Activated CD8-positive, alpha-beta memory T cell treated with anti-CD3 and anti-CD28 coated beads, Interleukin-2, amount 50 U/mL, for 24 hours (primary cell): ENCODE data around the gene RXRA.
"Not testable (repeated sequence)": the region's sequence is repeated elsewhere in the genome, so short reads cannot be mapped to it uniquely, and the experiment has no call there.

ENCODE experiments used
- DNase-seq: peaks from one replicate; pipeline ENCODE4 v3.0.0-alpha.2; 2020; ENCODE audit errors: extremely low read depth

Gene RXRA

DNA sequence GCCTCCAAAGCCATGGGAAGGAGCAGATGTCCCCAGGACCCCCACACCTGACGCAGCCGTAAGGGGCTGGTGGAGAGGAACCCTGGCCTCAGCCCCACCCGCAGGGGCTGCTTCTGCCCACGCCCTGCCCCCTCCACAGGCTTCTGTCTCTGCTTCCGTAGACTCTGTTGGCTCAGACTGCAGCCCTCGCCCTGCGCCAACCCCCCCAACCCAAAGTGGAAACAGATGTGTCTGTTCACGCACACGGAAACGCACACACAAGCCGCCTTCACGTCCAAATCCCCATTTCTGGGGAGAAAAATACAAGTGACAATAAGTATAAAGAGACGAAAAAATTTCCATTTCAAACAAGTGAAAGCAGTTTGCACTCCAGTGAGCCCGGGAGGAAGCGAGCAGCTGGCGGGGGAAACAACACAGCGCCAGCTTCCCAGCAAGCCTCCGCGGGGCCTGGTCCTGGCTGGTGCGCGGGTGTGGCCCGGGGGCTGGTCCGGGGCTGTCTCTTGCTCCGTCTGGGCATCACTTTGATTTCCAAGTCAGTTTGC lies 32.6 kb upstream of the RXRA start:
- no peak for DNase-seq

DNA sequence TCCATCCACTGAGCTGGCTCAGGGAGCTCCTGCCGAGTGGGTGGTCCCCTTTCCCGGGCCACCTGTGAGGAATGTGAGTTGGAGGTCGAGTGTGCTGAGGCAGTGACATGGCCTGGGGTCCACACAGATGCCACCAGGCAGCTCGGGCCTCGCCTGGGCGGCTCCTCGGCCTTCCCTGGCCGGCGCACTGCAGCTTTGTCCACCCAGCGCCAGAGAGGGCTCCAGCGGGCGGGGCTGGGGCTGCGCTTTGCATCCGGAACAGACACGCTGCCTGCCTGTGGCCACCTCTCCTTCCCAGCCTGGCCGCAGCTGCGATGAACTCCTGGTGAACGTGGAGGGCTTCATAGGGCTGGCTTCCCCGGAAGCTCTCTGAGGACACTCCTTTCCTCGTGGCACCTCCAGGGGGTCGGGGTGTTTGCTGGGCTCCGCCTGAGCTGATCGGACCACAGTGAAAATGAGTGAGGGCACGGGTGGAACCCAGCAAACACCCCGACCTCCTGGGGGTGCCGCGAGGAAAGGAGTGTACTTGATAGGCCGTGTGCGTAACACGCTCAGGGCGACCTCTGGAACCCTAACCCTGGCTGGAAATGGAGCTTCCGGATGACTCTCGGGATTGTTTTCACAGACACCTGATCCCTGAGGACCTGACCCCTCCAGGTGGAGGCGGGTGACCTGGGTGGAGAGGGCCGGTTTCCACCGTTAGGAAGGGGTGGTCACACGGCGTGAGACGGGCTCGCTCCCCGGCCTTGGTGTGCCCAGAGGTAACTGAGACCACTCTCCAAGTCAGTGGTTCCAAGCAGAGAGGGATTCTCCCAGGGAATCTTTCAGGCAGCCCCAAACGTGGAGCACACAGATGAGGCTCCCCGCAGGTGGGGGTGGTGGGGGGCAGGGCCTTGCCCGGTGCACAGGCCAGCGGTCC lies 31.8 kb upstream of the RXRA start:
- no peak for DNase-seq

DNA sequence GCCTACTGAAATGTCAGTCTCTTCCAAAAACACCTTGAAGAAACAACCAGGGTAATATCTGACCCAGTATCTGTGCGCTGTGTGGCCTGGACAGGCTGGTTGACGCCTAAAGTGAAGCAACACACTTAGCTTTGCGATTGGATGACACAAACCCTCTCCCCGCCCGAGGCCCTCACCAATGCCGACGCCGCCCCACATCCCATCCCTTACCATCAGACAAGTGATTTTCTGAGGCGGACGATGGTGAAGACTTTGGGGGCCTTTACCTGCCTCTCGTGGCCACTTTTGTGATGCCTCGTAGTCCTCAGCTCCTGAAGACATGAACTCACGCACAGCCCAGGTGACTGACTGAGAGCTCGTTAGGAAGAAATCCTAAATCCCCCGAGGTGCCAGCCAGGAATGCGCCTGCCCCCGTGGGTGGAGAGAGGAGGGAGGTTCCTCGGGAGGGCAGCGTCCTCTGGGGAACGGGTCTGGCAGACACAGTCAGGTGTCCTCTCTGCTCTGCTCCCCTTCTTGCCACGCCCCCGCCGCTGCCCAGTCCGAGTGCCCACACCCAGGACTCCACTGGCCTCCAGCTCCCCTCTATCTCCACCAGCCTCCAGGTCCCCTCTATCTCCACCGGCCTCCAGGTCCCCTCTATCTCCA lies 31.0 kb upstream of the RXRA start:
- no peak for DNase-seq

DNA sequence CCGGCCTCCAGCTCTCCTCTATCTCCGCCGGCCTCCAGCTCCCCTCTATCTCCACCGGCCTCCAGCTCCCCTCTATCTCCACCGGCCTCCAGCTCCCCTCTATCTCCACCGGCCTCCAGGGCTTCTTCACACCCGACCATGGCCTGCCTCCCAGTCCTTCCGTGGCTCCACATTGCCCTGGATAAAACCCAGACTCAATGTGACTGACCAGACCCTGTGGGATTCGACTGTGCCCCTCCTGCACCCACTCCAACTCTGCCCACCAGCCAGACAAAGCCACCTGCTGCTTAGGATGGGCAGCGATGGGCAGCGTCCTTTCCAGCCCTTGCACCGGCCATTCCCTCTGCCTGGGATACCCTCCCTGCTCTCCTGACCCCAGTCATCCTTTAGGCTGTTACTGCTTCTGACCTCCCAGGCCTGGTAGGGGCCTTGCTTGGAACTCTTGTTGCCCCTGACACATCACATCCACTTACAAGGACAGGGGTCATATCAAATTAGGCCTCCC lies 30.5 kb upstream of the RXRA start:
- no peak for DNase-seq

DNA sequence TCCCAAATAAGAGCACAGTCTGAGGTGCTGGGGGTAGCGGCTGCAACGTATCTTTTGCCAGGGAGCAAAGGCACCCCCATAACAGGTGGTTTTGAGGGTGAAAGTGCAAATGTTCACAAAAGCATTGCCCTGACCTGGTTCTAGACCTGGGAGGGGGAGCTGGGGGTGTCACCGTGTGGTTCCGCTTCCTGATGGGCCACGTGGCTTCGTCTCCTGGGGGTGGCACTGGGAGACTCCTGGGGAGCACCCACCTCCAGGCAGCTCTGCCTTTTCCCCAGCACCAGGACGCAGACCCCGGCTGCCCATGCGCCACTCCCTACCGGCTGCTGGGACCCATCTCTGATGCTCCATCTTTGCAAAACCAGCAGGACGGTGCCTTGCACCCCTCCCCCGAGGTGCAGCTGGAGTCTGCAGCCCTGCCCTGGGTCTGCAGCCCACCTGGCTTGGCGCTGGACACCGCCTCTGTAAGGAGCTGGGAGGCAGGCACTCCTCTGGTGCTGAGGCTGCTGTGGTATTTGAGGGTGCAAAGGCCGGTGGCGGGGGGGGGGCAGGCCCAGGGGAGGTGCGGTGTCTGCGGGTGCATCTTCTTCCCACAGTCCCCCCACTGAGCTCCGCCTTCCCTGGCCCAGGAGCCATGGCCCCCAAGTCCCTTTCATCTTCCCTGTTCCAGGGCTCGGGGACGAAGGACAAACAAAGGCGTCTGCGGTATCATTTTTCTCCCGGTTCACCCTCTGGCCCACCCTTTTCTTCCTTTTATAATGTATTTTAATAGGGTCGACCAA lies 29.8 kb upstream of the RXRA start:
- no peak for DNase-seq

DNA sequence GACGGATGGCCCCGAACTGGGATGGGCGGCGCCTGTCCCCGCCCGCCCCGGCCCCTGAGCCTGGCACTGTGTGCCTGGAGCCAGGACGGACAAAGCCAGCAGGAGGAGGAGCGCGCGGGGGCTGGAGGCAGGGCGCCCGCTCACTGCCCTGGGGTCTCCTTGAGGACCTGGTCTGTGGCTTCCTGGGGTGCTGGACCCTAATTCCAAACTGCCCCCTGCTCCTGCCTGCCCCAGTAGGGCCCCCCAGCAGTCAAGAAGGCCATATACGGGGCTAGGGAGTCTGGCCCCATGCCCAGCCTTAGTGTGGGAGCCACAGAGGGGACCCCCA lies 29.2 kb upstream of the RXRA start:
- DNase-seq, result no peak

DNA sequence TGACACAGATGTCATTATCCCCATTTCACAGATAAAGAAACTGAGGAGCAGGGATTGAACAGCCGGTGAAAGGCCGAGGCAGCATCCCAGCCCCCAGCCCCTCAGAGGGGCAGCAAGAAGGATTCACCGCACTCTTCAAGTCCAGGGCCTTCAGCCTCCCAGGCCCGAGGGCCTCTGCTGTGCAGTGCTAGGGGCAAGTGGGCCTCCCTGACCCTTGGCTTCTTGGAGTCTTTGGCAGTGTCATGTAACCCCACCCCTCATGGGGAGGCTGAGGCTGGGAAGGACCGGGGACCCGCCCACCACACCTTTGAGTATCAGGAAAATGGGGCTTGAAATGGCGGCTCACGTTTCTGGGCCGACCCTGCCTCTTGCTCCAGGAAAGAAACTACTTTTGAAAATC lies 28.7 kb upstream of the RXRA start:
- DNase-seq, result no peak

DNA sequence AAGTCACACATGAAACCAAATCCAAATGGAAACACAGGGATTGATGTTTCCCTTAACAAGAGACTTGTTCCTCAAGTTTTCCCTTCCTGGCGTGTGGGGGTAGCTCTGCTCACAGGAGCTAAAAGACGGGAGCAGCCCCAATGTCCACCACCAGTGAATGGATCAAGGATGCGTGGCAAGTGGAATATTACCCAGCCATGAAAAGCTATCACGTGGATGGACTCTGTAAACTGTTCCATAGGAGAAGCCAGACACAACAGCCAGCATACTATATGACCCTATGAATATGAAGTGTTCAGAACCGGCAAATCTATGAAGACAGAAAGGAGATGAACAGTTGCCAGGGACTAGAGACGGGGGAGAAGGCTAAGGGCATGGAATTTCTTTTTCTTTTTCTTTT lies 28.3 kb upstream of the RXRA start:
- DNase-seq, result no peak

DNA sequence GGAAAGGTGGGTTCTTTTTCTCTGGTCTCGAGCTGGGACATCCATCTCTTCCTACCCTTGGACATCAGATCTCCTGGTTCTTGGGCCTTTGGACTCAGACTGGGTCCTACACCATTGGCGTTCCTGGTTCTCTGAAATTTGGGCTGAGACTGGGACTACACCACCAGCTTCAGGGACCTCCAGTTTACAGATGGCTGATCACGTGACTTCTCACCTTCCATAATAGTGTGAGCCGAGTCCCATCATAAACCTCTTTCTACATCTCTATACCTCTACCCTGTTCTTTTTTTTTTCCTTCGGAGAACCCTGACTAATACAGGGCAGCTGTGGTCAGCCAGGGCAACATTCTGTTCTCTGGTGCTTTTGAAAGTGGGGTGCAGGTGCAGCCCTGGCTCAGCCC lies 27.2 kb upstream of the RXRA start:
- DNase-seq, result no peak

DNA sequence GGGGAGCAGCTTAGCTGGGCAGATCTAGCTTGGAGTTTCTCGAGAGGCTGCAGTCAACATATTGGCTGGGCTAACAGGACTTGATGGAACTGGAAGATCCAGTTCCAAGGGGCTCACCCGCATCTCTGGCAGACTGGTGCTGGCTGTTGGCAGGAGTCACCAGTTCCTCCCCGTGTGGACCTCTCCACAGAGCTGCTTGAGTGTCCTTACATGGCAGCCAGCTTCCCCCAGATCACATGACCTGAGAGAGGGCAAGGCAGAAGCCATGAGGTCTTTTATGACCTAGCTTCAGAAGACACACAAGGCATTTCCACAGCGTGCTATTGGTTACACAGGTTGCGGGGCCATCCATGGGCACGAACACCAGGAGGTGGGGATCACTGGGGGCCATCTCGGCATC lies 26.4 kb upstream of the RXRA start:
- no peak for DNase-seq

DNA sequence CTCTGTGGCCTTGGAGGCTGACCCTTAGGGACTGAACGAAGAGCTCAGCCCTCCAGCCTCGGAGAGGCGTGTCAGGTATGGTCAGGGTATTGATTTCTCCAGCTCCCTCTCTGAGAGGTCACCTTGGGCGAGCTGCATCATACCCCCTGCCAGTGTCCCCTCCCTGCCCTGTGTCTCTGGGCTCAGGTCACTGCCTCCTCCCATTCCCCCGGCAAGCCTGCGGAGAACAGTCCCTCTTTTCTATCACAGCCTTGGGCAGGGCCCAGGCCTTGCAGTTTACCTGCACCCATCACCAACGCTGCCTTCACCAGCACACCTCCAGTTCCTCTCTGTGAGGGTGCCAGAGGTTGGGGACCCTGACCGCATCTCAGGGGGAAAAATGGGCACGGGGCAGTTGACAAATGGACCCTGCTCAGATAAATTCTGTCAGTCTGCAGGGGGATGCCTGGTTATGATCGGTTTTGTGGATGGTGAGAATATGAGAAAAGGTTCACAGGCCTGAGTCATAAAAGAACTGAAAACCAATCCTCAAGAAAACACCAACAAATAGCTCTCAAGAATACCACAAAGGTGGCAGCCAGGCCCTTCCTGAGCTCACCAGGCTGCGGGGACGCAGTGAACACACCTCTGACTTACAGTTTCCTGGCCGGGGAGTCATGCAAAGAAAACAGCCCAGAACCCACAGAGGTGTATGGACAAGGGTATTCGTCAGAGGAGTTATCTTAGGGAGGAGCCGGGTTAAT lies 24.7 kb upstream of the RXRA start:
- no peak for DNase-seq

DNA sequence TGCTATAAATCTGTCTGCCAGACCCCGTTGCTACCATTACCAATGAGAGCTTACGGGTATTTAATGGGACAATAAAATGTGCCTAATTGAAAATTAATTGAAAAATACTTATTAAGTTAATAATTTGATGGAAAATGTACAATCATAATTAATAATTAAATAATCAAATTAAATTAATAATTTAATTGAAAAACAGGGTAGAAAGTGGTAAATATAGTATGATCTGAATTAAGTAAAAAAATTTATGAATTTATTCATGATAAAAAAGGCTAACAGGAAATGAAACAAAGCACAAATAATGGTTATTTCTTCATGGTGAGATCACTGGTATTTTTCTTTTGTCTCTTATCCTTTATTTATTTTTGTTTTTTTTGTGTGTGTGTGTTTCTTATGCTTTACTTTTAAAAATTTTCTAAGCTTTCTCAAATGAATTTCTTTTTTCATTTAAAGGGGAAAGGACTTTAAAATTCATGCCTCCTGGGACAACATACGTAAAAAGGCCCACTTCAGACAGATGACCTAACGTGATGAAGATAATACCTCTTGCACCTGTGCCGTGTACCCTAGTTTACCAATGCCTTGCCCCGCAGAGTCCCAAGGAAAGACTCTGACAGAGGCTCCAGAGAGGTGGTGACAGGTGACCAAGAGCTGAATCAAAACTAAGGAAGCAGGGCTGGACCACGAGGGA lies 24.0 kb upstream of the RXRA start:
- no peak for DNase-seq

DNA sequence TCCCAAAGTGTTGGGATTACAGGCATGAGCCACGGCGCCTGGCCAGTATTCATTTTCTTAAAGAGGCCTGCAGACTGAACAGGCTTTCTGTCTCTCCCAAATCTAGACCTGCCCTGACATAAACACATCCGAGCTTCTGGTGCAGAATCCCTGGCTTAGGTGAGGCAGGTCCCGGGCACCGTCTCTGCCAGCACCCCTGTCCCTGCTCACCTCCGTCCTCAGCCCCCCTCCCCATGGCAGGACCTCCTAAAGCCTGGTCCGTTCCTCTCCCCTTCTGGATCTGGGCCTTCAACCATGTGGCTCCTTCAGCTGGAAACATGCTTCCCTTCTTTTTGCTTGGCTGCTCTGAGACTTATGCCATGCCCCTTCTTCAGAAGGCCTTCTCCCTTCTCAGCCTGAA lies 22.7 kb upstream of the RXRA start:
- no peak for DNase-seq

DNA sequence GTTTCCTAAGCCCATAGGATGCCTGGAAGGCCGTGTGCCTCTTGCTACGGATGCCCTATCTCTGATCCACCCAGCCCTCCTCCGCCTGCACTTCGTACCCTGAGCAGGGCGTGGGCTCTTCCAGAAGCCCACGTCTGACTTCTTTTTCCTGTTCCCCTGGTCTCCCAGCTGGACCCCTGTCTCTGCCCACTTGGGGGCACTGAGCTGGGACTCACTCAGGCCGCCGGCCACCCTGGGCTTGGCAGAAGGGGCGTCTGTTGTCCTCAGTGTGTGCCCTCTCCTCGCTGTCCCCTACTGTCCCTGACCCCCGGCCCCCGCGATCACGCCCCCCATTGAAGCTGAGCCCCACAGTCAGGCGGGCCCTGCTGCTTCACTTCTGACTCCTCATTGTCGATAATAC lies 22.0 kb upstream of the RXRA start:
- DNase-seq, result no peak

DNA sequence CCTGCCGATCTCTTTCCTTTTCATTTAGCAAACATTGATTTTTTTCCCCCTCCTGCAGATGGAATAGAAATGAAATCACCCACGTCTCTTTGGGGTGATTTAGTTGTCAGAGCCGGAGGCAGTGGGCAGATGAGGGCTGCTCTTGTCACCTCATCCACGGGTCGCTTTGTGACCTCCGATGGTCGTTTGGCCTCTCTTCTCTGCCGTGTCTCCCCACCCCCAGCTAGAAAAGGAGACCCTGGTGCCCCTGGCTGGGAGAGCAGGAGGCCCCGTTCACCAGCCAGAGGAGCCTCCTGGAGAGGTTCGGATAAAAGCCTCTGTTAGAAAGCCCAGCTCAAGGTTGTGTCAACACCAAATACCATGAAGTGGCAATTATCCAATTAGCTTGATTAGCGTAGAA lies 21.6 kb upstream of the RXRA start:
- DNase-seq, result no peak

DNA sequence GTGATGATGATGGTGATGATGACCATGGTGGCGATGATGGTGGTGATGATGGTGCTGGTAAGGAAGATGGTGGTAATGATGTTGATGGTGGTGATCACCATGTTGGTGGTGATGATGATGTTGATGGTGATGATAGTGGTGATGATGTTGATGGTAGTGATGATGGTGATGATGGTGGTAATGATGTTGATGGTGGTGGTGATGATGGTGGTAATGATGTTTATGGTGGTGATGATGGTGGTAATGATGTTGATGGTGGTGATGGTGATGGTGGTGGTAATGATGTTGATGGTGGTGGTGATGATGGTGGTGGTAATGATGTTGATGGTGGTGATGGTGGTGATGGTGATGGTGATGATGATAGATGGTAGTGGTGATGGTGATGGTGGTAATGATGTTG lies 20.7 kb upstream of the RXRA start:
- DNase-seq, result no peak

DNA sequence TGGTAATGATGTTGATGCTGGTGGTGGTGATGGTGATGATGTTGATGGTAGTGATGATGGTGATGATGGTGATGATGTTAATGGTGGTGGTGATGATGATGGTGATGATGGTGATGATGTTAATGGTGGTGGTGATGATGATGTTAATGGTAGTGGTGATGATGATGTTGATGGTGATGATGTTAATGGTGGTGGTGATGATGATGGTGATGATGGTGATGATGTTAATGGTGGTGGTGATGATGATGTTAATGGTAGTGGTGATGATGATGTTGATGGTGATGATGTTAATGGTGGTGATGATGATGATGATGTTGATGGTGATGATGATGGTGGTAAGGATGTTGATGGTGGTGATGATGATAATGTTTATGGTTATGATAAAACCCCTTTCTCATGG lies 20.2 kb upstream of the RXRA start:
- not testable (repeated sequence) for DNase-seq

DNA sequence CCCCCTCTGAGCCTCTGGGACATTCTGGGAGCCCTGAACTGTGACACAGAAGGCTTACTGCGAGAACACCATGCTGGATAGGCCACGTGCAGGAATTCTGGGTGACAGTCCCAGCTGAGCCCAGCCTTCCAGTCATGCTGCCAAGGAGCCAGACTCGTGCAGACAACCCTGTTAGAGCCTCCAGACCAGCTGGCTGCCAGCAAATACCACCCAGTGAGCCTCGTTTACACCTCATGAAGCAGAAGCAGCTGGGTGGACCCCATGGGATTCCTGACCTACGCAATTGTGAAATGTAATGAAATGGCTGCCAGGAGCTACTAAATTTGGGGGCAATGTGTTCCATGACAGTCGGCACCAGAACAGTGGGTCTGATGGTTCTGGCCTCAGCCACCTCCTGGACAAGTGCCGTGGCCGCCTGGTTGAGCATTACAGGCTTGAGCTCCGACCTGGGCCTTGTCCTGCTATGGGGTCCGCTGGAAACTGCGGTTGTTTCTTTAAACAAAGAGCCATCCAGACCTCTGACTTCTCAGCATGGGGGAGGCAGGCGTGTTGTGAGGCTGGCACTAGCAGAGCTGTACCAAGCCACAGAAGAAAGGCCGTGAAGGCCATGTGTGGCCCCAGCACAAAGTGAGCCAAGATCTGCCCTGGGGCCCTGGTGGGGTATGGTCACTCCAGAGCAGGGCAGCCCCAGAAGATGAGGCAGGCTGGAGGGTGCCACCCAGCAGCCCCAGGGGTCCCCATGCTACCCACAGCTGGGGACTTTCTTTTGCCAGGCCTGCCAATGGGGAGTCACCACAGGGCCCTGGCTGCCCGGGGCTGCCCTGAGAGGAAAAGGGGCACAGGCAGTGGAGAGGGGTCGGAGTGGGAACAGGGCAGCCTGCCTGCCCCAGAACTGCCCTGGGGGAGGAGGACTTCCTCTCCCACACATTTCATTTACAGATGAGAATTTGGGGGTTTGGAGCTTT lies 19.3 kb upstream of the RXRA start:
- DNase-seq, result no peak

DNA sequence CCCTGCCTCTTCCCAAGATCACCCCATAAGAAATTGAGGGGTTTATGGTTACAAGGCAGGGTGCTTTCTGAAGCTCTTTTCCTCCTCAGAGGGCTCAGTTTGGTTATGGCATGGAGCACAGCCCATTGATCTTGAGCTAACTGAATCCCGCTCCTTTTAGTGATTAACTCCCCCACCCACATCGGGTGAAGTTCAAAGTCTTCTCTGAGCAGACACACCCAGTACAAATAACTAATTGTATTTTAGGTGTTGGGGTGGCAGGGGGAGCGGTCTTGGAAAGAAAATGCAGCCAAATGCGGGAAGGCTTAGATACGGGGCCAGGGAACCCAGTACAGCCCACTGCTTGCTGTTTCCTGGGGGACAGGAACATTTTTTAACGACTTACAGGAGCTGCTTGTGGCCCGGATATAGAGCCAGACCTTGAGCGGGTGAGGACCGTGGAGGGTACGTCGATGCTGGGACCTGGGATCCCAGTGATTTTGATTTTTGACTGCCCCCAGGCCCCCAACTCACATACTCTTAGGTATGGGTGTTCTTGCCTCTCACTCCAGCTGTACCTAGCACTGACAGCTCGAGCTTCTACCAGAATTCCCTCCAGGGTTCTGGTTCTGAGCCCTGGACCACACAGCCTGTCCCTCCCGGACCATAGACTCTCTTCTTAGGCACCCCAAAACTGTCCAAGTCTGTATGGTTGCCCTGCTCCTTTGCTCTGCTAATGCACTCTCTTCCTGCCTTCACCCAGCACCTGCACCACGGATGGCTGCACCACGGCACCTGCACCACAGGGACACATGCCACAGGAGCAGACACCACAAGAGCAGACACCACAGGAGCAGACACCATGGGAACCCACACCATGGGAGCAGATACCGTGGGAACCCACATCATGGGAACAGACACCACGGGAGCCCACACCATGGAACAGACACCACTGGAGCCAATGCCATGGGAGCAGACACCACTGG lies 18.3 kb upstream of the RXRA start:
- no peak for DNase-seq
